Measurements from ENCODE around the gene MMP24OS. TPM values are rescaled to one million over a fixed set of nuclear protein-coding genes. Genes with fewer than 3 reads are reported as not detected.
A peak's percentile ranks its signal among the peaks of the same experiment; 100 is the strongest.

The MMP24OS gene
- total RNA-seq, 2 experiments from 2014 or later, result 64.3 to 70.1 TPM

- peaks cover 10% of the 10 kb centered on the region for H3K27me3 Mint-ChIP-seq
- peak overlapping the region; percentile 12 for H3K27ac Mint-ChIP-seq
- no peaks in the 10 kb centered on the region for H3K9me3 Mint-ChIP-seq
- POLR2A ChIA-PET, result interaction anchor here (0.8 to 0.9 kb wide), 2 partner anchors 11 to 147 kb away, joined by 3 read pairs; no protein-coding TSS in a partner anchor
- no peak for ATAC-seq (ENCODE audit: low read depth)
- H3K4me1 Mint-ChIP-seq, result no peaks in the 10 kb centered on the region
- DNase-seq, result no peak
- no peaks in the 10 kb centered on the region for H3K36me3 Mint-ChIP-seq
- no peak overlapping the region for H3K4me3 Mint-ChIP-seq
These were observed 14.8 kb upstream of the MMP24OS start for GRCh38 chr20:35292504-35293285.

- ATAC-seq (ENCODE audit: low read depth) (no peak), DNase-seq (no peak)
- H3K9me3 Mint-ChIP-seq, result no peaks in the 10 kb centered on the region
- POLR2A ChIA-PET, result no interaction called here
- H3K4me3 Mint-ChIP-seq, result no peak within 1 kb of the TSS
- H3K27ac Mint-ChIP-seq, result peak within 1 kb of the TSS; percentile 12
- no peaks in the 10 kb centered on the region for H3K36me3 Mint-ChIP-seq
- H3K27me3 Mint-ChIP-seq, result peaks cover 10% of the 10 kb centered on the region
- no peaks in the 10 kb centered on the region for H3K4me1 Mint-ChIP-seq
These were observed 14.0 kb upstream of the MMP24OS start, which contains the start of gene FAM83C for GRCh38 chr20:35291654-35292503. FAM83C (minus strand) TSS chr20:35292425; CDS start chr20:35292304, 121 bp downstream.

GRCh38 chr20:35290887-35291417, 13.0 kb upstream of the MMP24OS start:
- ATAC-seq (ENCODE audit: low read depth) (no peak), DNase-seq (no peak)
- H3K9me3 Mint-ChIP-seq, result no peaks in the 10 kb centered on the region
- H3K27ac Mint-ChIP-seq, result no peak overlapping the region
- peaks cover 10% of the 10 kb centered on the region for H3K27me3 Mint-ChIP-seq
- peaks cover 1% of the 10 kb centered on the region for H3K4me1 Mint-ChIP-seq
- no peak overlapping the region for H3K4me3 Mint-ChIP-seq
- no peaks in the 10 kb centered on the region for H3K36me3 Mint-ChIP-seq
- POLR2A ChIA-PET, result no interaction called here

- POLR2A ChIA-PET, result no interaction called here
- H3K4me1 Mint-ChIP-seq, result peaks cover 7% of the 10 kb centered on the region
- ATAC-seq (ENCODE audit: low read depth), result no peak
- DNase-seq, result no peak
- no peaks in the 10 kb centered on the region for H3K36me3 Mint-ChIP-seq
- no peak overlapping the region for H3K27ac Mint-ChIP-seq
- peaks cover 8% of the 10 kb centered on the region for H3K27me3 Mint-ChIP-seq
- H3K9me3 Mint-ChIP-seq, result no peaks in the 10 kb centered on the region
- H3K4me3 Mint-ChIP-seq, result no peak overlapping the region
These were observed 12.4 kb upstream of the MMP24OS start for GRCh38 chr20:35290186-35290886.

- no peak for ATAC-seq (ENCODE audit: low read depth)
- peaks cover 15% of the 10 kb centered on the region for H3K4me1 Mint-ChIP-seq
- H3K9me3 Mint-ChIP-seq, result no peaks in the 10 kb centered on the region
- no peak overlapping the region for H3K27ac Mint-ChIP-seq
- no peaks in the 10 kb centered on the region for H3K36me3 Mint-ChIP-seq
- POLR2A ChIA-PET, result no interaction called here
- DNase-seq, result no peak
- H3K4me3 Mint-ChIP-seq, result no peak overlapping the region
- no peaks in the 10 kb centered on the region for H3K27me3 Mint-ChIP-seq
These were observed 10.6 kb upstream of the MMP24OS start for GRCh38 chr20:35288325-35289060.

DNA sequence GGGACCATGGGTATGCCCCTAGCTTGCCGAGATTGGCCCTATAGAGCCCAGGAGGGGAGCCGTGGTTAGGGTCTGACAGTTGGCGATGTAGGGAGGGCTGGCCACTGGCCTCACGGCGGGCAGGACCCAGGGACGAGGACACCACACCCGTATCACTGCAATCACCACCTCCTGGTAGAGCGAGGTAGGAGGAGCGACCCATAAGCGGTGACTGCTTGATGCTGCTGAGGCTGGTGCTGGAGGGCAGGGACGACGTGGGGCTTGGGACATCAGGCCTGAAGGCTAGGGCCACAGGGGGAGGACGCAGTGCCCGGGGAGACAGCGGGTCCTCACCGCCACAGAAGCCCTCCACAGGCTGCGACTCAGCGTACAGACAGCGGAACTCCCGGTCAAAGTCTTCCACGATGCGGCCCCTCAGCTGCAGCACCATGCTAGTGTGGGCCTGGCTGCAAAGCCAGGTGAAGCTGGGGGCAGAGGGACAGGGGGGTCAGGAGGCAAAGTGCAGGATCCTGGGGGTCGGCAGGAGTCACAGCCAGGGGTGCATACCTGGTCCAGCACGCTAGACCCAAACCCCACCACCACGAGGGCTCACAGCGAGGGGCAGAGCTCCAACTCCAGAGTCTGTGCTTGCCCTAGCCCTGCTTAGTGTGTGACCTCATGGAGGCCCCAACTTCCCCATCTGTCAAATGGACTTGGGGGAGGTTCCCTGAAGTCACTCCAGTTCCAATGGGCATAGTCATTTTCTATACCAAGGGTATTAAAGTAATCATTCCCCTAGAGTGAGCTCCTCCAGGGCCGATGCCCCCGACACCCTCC, 9.8 kb upstream of the MMP24OS start:
- ATAC-seq (ENCODE audit: low read depth), result no peak
- no peak overlapping the region for H3K27ac Mint-ChIP-seq
- POLR2A ChIA-PET, result interaction anchor here (1.3 kb wide), 1 partner anchor 10 kb away, joined by 4 read pairs; the partner anchor contains the start of gene MMP24OS
- H3K9me3 Mint-ChIP-seq, result no peaks in the 10 kb centered on the region
- H3K36me3 Mint-ChIP-seq, result no peaks in the 10 kb centered on the region
- no peaks in the 10 kb centered on the region for H3K27me3 Mint-ChIP-seq
- DNase-seq, result no peak
- no peak overlapping the region for H3K4me3 Mint-ChIP-seq
- H3K4me1 Mint-ChIP-seq, result peaks cover 19% of the 10 kb centered on the region

DNA sequence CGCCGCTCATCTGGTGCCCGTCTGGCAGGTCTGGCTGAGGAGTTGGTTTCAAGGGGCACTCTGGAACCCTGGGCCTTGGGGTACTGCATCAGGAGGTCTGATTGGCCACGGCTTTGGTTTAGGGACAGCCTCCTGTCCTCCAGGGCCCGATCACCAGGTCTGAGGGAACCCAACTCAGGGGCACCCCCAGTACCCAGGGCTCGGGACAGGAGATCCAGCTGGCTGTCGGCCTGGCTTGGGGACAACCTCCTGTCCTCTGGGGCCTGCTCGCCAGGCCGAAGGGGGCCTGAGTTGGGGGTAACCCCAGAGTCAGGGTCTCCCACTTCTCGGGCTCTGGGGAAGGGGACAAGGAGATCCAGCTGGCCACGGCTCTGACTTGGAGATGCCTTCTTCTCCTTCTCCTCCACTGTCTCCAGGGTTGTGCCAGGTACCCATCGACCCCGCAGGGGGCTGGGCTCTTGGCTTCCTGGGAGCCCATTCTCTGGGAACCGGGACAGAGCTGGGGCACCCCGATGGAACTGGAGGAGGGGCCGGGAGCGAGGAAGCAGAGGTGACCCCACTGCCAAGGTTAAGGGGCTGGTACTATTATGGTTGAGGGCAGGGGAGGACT, 9.1 kb upstream of the MMP24OS start:
- Mint-ChIP-seq H3K27ac (no peak overlapping the region), H3K27me3 (no peaks in the 10 kb centered on the region), H3K9me3 (no peaks in the 10 kb centered on the region), H3K4me1 (peaks cover 22% of the 10 kb centered on the region), H3K4me3 (no peak overlapping the region), H3K36me3 (peaks cover 4% of the 10 kb centered on the region)
- ATAC-seq (ENCODE audit: low read depth), result no peak
- POLR2A ChIA-PET, result interaction anchor here (1.3 kb wide), 1 partner anchor 9 kb away, joined by 4 read pairs; the partner anchor contains the start of gene MMP24OS
- no peak for DNase-seq

- POLR2A ChIA-PET, result interaction anchor here (1.3 kb wide), 1 partner anchor 8 kb away, joined by 4 read pairs; the partner anchor contains the start of gene MMP24OS
- peaks cover 7% of the 10 kb centered on the region for H3K36me3 Mint-ChIP-seq
- peak overlapping the region; percentile 85 for H3K27ac Mint-ChIP-seq
- H3K27me3 Mint-ChIP-seq, result no peaks in the 10 kb centered on the region
- H3K9me3 Mint-ChIP-seq, result no peaks in the 10 kb centered on the region
- peak overlapping the region; percentile 90 for H3K4me3 Mint-ChIP-seq
- ATAC-seq (ENCODE audit: low read depth), result no peak
- no peak for DNase-seq
- H3K4me1 Mint-ChIP-seq, result peaks cover 22% of the 10 kb centered on the region
These were observed 8.4 kb upstream of the MMP24OS start for GRCh38 chr20:35286077-35286898.

- H3K27me3 Mint-ChIP-seq, result no peaks in the 10 kb centered on the region
- peak overlapping the region; percentile 85 for H3K27ac Mint-ChIP-seq
- H3K4me3 Mint-ChIP-seq, result peak overlapping the region; percentile 90
- POLR2A ChIA-PET, result no interaction called here
- peaks cover 22% of the 10 kb centered on the region for H3K4me1 Mint-ChIP-seq
- DNase-seq (no peak), ATAC-seq (ENCODE audit: low read depth) (no peak)
- peaks cover 7% of the 10 kb centered on the region for H3K36me3 Mint-ChIP-seq
- no peaks in the 10 kb centered on the region for H3K9me3 Mint-ChIP-seq
These were observed 7.8 kb upstream of the MMP24OS start for GRCh38 chr20:35285806-35286076.

- POLR2A ChIA-PET, result interaction anchor here (0.7 to 1.7 kb wide), 12 partner anchors 9 to 669 kb away, joined by 3 to 7 read pairs (median 4); partner anchors contain the start of genes CEP250, EDEM2, RBM39 and SCAND1
- Mint-ChIP-seq H3K36me3 (peaks cover 8% of the 10 kb centered on the region), H3K27ac (peak overlapping the region; percentile 85), H3K9me3 (no peaks in the 10 kb centered on the region), H3K27me3 (no peaks in the 10 kb centered on the region), H3K4me3 (peak overlapping the region; percentile 90), H3K4me1 (peaks cover 22% of the 10 kb centered on the region)
- ATAC-seq (ENCODE audit: low read depth) (no peak), DNase-seq (no peak)
These were observed 7.3 kb upstream of the MMP24OS start for GRCh38 chr20:35284992-35285805.

Data from activated naive CD8-positive, alpha-beta T cell treated with anti-CD3 and anti-CD28 coated beads, Interleukin-2, amount 10 ng/mL, durations not matched to agents 7 days and 5 days (primary cell).